HG03565 (cell line): ENCODE data around the gene BTBD9.

ENCODE experiments used
- ATAC-seq: cut with Tn5 transposase; IDR thresholded peaks from one replicate; pipeline ENCODE4 v1.9.1; 2021; ENCODE audit warnings: mild to moderate bottlenecking, moderate library complexity; ENCODE audit not compliant: unreplicated experiment

Gene BTBD9

GRCh38 chr6:38220069-38220723 is 419.5 kb downstream of the BTBD9 start:
- no peak for ATAC-seq

DNA sequence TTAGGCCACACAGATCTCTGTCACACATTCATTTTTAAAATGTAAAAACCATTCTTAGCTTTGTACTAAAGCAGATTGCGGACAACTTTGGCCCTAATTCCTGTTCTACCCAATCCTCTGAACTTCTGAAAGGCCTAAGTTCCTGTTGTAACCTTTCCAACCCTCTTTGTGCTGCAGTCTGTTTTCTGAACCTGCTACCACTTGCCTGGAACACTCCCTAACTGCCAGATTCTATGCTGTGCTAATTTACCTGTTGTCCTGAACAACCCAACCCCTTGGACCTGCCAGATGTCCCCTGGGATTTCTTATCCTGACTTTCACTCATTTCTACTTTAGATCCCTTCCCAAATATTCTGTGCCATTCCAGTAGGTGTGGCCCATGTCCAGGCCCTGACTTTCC is 421.5 kb downstream of the BTBD9 start:
- no peak for ATAC-seq

GRCh38 chr6:38216451-38216850 is 423.3 kb downstream of the BTBD9 start:
- ATAC-seq: no peak

DNA sequence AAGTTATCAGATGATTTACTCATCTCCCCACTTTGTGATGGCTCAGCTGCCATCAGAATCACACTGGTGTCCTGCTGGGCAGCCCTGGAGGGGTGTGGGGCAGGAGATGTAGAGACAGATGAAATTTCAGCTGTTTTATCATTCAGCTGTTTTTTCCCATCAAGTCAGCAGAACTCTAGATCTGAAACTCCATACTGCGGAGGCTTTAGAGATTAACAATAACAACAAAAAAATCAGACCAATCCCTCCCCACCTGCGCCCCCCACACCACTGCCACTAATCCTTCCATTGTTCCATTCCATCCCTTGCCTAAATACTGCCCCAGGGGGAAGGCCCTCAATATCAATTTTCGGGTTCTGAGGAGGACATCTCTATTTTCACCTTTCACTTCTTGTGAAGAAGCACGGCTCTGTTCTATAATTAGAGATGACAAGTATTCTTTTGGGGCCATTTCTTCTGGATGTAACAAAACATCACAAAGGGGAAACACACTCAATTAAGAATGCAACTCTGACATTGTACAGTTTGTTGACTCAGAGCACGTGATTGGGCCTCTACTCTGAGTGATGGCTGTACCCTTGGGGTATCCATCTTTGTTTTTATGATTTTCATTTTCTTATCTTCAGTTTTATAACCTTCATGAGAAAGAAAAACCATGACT is 423.9 kb downstream of the BTBD9 start:
- no peak for ATAC-seq

GRCh38 chr6:38215225-38215624 is 424.5 kb downstream of the BTBD9 start:
- no peak for ATAC-seq

GRCh38 chr6:38214159-38214558 is 425.6 kb downstream of the BTBD9 start:
- no peak for ATAC-seq

DNA sequence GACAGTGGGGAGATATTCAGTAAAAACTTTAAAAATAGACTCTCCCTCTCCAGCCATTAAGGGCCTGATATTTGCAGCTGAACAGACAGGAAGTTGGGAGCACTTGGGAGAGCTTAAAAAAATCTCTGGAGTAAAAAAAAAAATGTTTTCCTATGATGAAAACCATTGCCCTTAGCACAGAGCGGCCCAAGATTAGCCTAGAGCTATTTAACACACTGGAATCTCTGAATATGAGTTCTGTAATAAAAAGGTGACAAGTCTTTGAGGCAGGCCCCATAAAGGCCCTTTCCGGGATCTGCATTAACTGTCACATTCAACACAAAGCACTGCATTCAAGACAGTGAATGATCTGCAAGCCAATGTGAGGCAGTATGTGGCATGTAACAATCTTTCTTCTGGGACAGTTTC is 426.5 kb downstream of the BTBD9 start:
- no peak for ATAC-seq

GRCh38 chr6:38212579-38212978 is 427.1 kb downstream of the BTBD9 start:
- no peak for ATAC-seq

- no peak for ATAC-seq
Measured at GRCh38 chr6:38212116-38212515, 427.6 kb downstream of the BTBD9 start.

DNA sequence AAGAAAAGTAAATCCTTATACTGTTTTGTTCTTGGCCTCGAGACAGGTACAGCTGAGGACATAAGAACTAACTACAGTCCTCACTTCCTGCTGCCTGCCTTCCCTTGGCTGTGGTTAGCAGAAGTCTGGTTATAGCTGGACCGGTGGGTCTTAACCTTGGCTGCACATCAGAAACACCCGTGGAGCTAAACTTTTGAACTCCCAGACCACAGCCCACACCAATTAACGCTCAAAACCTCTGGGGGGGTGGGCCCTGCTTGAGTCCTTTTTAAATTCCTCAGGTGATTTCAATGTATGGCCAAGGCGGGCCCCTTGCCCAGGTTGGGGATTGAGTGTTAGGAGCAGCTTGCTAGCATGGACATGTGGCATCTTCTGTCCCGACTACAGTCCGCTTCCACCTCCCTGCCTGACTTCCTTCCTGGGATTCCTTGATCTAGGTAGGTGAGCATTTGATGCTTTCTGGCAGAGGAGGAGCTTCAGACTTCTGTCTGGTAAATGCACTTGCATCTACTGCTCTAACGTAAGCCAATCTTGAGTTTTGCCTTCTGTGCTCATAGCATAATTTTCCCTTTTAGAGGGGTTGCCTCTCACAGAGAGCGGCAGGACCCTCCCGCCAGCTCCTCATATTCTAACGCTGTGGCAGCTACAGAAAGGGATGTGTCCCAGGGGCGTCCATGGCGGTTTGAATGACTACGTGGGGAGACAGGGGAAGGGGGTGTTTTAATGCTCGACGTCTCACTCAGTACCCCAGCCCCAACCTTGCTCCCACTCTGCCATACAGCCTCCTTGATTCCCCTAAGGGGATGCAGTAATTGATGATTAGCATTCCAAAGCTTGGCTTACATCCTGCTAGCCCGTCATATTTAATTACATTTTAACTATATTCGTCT is 430.1 kb downstream of the BTBD9 start:
- ATAC-seq: no peak

DNA sequence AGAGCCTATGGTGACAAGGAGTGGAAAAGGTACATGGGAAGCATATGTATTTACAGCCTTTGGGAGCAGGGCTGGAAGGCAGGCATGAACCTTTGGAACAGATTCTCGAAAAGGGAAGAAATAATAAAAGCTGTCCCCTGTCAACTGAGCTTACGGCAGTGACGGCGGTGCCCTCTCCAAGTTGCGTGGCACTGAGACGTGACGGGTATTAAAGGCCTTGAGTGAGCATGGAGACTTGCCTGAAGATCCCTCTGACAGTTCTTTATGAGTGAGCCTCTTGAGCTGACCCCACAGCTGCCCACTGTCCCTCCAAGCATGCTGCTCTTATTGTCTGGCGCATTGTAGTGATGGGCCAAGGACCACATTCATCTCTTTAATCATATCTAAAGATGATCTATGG is 431.7 kb downstream of the BTBD9 start:
- ATAC-seq: no peak

DNA sequence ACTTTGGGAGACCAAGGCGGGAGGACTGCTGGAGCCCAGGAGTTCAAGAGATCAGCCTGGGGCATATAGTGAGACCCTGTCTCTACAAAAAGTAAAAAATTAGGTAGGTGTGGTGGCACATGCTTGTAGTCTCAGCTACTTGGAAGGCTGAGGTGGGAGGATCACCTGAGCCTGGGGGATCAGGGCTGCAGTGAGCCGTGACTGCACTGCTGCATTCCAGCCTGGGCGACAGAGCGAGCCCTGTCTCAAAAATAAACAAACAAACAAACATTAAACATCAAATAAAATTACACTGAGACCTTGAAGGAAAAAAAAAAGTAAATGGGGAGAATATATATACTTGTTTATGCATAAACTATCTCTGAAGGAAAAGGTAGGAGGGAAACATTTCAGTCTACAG is 432.4 kb downstream of the BTBD9 start:
- no peak for ATAC-seq

- no peak for ATAC-seq
Measured at GRCh38 chr6:38198219-38198618, 441.5 kb downstream of the BTBD9 start.

DNA sequence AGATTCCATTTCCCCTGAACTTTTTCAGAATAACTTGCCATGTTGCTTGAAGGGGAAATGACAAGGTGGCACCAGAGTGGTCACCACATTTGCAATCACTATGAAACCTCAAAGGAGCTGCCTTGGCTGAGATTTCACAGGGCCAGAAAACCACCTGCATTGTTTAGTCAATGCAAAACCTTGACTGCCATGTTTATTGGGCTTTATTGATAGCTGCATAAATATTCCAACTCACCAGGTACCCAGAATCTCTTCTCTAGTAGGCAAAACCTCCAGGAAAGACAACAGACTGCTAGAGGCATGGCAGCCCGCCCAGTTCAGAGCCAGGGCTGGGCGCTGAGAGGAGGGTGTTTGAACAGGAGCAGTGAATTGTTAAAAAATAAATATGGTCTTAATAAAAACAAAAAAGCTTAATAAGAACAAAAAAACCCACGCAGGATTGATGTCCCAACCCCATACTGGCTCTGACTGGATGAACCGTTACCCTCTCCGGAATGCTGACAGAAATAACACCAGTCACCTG is 444.6 kb downstream of the BTBD9 start:
- ATAC-seq: no peak

DNA sequence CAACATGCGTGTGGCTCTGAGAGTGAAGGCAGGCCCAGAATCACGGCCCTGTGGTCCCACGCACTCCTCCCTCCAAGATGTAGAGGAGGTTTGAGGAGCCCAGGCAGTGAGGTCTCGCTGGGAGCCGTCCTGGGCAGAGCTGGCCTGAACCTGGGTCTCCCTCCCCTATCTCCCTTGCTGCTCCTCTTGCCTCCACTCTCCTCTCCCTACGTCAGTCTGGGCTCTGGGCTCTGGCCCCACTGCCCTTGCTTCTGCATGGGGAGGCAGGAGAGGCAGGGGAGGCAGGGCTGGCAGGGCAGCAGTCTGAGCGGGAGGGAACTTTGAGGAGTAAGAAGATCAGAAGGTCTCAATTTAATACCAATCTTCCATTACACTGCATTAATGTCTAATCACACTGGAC is 445.1 kb downstream of the BTBD9 start:
- ATAC-seq: no peak

DNA sequence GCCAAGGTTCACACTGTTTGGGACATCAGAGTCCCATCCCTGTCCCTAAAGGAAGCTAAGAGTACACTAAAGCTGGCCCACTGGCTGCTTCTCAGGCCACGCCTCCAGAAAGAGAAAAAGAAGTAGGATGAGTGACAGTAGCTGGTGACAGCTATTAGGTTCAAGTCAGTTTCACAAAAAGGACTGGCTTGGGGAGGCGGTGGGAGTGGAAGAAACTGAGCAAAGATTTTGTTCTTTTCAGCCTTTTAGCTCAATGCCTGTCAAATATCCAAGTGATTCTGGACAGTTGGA is 445.5 kb downstream of the BTBD9 start:
- no peak for ATAC-seq

DNA sequence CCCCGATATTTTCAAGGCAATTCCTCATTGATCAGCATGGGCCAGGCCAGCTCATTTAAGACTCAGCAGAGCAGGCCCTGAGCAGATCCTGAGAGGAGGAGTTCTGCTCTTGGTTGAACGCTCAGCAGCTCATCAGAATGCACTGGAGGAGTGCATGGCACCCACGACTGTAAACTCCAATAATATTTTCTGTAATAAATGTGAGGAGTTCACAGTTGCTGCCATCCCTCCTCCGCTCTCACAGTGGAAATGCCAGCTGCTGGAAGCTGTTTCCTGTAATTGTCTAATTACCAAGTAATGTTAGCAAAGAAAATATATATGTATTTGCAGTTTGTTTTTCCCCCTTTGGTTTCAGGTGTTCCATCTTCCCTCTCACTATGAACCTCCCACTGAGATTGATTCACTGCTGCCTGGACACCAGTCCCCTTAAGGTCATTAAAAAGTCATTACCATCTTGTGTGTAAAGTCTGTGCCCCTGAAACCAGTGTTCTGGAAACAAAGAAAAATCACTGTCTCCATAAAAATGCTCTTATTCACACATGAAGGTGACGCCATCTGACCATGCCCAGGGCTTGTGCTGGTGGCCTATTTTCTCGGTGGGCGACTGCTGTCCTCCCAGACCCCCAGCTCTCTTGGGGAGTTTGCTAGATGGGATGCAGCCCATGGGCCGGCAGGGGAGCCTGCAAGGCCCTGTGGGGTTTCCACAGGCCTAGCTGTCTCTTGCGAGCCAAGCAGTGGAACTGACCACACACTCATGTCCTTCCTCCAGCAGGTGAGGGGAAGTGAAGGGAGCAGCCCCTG is 446.0 kb downstream of the BTBD9 start:
- ATAC-seq: no peak

DNA sequence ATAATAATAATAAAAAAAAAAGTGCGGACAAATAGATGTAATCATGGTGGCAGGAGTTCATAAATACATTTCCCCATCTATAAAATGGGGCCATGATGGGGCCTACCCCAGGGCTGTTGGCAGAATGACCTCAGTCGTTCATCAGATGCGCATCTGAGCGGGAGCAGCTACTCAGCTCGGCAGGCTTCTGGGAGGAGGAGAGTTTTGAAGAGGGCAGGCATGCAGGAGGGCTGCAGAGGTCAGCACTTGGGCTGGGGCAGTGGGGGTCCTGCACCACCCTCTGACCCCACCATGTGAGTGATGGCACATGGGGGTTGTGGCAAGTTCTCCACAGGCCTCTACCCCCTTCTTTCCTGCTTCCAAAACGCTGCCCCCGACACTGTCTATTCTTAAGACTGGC is 446.7 kb downstream of the BTBD9 start:
- no peak for ATAC-seq

DNA sequence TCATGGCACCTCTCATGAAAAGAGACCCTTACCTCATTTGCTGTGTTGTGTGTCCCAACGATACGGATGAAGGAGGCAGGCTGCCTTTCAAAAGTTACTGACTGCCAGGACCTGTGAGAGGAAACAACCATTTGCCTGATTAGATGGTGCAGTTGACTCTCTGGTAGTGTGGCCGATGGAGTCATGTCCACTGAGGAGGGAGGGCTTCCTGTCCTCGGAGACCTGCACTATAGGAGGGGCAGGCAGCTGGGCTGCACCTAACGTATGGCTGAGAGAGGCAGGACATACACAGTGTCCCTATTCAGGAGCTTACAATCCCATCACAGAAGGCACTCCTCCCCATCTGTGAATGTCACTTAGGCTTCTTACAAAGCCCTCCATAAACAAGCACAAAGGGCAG is 447.2 kb downstream of the BTBD9 start:
- ATAC-seq: no peak

- ATAC-seq: no peak
Measured at GRCh38 chr6:38192011-38192410, 447.7 kb downstream of the BTBD9 start.

GRCh38 chr6:38191418-38191817 is 448.3 kb downstream of the BTBD9 start:
- ATAC-seq: no peak
